ENCODE measurements around the gene HS6ST2.

HS6ST2 gene

GRCh38 chrX:132689612-132690563 is 268.5 kb downstream of the HS6ST2 start:
- no peak for DNase-seq (ENCODE audit: low read depth in 2 of 3, low spot score in 1 of 3)

- no peak for DNase-seq (ENCODE audit: low read depth in 2 of 3, low spot score in 1 of 3)
These were observed 273.2 kb downstream of the HS6ST2 start for GRCh38 chrX:132685276-132685675.

DNA sequence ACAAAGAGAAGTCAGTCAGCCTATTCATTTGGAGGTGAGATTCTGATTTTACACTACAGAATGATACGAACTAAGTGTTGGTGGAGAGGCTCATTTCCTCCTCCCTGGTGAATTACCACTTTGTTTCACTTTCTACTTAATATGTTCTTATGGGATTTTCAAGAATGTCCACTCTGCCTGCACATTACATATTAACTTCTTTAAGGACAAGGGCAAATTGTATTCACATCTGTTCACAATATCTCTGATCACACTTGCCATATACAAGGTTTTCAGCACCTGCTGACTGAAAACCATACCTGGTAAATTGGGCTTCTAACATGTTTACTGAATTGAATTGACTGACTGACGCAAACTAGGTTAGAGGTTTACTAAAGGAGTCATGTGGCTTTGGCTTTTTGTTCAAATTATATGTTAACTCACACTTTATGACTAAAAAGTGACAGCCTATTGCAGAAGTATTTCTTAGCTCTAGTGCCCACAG is 281.2 kb downstream of the HS6ST2 start:
- DNase-seq (ENCODE audit: low read depth in 2 of 3, low spot score in 1 of 3), result no peak

GRCh38 chrX:132676561-132677186 is 281.8 kb downstream of the HS6ST2 start:
- DNase-seq (ENCODE audit: low read depth in 2 of 3, low spot score in 1 of 3), result no peak

GRCh38 chrX:132676102-132676501 is 282.3 kb downstream of the HS6ST2 start:
- no peak for DNase-seq (ENCODE audit: low read depth in 2 of 3, low spot score in 1 of 3)

DNA sequence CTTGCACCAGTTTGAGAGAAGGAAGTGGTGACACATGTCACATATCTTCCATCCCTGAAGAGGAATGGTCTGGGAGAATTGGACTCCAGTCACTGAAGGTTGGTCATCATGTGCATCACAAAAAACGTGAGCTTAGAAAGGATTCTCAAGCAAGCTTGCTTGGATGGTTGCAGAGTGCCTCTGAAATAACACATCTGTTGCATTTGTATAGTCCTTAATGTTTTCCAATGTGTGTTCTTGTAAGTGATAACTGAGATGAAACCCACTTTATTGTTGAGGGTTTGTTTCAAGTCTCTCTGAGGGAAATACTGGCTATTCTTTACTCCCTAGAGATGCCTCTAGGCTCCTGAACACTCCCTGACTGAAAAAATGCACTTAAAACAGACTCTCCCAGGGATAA is 285.1 kb downstream of the HS6ST2 start:
- no peak for DNase-seq (ENCODE audit: low read depth in 2 of 3, low spot score in 1 of 3)

DNA sequence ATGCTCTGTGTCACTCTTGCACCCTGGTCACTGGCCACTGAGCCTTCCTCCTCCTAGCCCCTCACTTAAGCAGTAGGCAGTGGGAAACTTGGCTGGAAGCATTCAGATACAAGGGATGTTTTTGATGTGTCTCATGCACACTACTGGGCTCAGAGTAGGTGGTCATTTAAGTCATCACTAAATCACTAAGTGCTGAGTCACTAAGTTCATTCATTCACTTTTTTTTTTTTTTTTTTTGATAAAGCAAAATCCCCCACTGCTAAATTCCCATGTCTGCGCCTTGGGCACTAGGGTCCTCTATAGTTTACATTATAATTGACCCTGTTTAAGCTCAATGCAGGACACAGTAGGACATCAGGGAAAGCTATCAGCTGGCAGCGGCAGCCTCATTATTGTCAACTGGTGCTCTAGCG is 287.2 kb downstream of the HS6ST2 start:
- no peak for DNase-seq (ENCODE audit: low read depth in 2 of 3, low spot score in 1 of 3)

- no peak for DNase-seq (ENCODE audit: low read depth in 2 of 3, low spot score in 1 of 3)
These were observed 289.3 kb downstream of the HS6ST2 start for GRCh38 chrX:132669142-132669541.

- DNase-seq (ENCODE audit: low read depth in 2 of 3, low spot score in 1 of 3), result no peak
These were observed 290.3 kb downstream of the HS6ST2 start for GRCh38 chrX:132668178-132668577.

- no peak for DNase-seq (ENCODE audit: low read depth in 2 of 3, low spot score in 1 of 3)
These were observed 292.8 kb downstream of the HS6ST2 start for GRCh38 chrX:132665676-132666075.

DNA sequence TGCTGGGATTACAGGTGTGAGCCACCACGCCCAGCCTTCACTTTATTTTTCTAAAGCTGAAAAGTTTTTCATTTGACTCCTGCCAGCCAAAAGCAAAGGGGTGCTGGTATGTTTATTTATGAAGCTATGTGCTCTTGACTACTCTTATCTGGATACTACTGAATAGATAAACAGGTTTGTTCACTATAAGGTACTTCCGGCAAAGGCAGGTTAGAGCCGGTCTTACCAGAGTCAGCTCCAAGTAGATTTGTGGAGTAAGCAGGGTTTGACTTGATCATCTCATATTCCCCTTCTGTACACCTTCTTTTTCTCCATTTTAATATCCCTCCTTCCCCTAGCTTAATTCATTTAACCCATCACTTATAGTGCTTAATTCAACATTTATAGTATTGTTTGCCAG is 294.2 kb downstream of the HS6ST2 start:
- DNase-seq (ENCODE audit: low read depth in 2 of 3, low spot score in 1 of 3), result no peak

DNA sequence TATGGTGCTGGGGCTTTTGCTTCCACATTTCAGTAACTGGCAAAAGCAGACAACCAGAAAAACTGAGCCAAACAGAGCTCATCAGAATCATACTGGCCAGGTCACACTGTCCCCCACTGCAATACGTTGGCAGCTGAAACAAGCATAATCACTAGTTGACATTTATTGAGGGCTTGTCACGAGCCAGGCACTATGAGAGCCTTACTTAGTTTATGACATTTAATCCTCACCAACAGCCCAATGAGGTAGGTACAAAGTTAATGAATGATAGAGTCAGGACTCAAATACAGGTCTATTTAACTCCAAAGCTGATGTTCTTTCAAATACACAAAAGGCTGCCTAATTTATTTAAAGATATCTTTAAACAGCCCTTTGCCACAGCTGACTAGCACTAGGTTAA is 295.6 kb downstream of the HS6ST2 start:
- no peak for DNase-seq (ENCODE audit: low read depth in 2 of 3, low spot score in 1 of 3)

GRCh38 chrX:132657876-132658275 is 300.6 kb downstream of the HS6ST2 start:
- no peak for DNase-seq (ENCODE audit: low read depth in 2 of 3, low spot score in 1 of 3)

DNA sequence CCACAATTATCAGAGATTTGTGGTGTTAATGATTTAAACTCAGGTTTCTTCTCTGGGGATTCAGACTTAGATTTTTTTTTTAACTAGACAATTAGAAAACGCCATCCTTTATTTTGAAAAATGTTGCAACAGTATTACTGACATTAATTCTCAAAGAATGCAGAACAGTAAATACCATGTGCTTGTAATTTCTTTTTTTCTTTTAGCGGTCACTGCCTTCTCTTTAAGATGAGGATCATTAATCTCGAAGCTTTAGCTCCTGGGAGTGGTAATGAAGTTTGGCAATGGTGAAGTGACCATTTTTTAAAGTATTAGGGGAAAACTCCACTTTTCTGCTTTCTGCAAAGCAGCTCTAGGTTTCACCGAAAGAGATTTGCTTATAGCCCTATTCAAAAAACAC is 305.6 kb downstream of the HS6ST2 start:
- DNase-seq (ENCODE audit: low read depth in 2 of 3, low spot score in 1 of 3), result no peak

DNA sequence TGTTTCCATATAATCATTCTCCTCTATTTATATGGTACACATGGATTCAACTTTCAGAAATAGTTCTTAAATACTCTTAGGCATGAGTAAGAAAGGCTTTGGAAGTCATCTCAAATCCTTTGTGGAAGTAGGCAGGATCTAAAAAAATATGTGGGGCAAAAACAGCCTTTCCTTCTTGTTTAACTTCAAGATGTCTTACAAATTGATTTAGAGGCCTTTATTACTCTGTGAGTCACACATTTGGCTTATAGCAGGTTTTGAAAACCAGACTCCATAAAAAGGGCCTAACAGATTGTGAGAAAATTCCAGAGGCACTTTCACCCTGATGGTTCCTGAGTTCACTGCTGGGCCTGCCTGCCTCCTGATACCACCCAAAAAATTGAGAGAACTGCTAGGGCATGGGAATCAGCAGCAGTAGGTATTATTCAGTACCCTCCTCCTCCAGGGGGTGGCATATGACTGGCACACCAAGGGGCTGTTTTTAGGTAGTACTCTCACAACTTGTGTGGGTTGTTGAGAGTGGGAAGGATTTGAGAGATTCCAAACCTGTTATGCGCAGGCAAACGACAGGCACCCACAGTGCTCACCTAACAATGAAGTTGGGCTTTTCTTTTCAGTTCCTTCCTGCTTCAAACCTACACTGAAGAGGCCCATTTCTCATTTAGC is 306.9 kb downstream of the HS6ST2 start:
- no peak for DNase-seq (ENCODE audit: low read depth in 2 of 3, low spot score in 1 of 3)

GRCh38 chrX:132648895-132649294 is 309.5 kb downstream of the HS6ST2 start:
- DNase-seq (ENCODE audit: low read depth in 2 of 3, low spot score in 1 of 3), result no peak

- DNase-seq (ENCODE audit: low read depth in 2 of 3, low spot score in 1 of 3), result no peak
These were observed 319.0 kb downstream of the HS6ST2 start for GRCh38 chrX:132639446-132639845.

DNA sequence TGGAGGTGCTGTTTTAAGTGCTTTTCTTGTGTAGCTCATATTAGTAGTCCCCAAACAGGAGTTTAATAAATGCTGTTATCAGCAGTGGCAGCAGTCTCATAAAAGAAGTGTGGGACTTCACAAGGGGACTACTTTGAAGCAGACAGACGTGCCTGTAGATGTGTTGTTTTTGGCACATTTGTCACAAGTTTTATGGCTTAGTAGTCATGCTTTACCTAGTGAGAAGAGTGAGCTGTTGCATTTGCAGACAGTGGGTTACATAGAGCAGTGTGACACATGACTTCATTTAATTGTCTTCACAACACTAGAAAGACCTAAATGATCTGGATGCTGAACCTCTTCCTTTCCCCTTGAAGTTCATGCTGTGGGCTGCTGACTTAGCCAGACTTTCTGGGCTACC is 320.1 kb downstream of the HS6ST2 start:
- DNase-seq (ENCODE audit: low read depth in 2 of 3, low spot score in 1 of 3), result no peak

DNA sequence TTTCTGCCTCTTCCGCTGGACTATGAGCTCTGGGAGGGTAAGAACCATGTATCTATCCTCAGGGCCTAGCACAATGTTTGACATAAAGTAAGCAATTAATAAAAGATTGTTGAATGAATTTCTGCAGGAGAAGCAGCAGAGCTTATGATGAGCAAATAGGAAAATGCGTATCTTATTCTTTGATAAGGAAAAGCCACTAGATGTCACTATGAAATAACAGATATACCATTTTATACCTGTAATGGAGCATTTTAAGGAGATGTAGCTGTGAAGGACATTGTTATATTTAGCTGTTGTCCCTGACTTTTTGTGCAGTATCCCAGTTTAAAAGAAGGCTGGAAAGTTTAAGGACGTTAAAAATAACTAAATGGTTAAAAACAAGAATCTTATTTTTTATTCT is 322.3 kb downstream of the HS6ST2 start:
- no peak for DNase-seq (ENCODE audit: low read depth in 2 of 3, low spot score in 1 of 3)

DNA sequence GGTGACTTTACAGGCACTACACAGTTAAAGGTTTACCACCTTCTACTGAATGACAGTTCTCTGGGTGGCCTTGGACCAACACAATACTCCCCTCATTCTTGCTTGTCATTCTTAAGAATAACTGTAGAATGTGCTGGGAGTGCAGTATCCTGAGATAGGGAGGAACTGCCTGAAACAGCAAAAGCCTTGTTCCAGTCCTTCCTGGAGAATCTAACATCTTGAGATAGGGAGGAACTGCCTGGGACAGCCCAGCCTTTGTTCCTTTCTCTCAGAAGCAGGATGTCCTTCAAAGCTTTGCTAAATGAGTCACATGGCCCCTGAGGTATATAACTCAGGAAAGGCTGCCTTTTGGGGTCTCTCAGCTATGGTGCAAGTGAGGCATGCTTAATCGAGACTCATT is 323.9 kb downstream of the HS6ST2 start:
- no peak for DNase-seq (ENCODE audit: low read depth in 2 of 3, low spot score in 1 of 3)

GRCh38 chrX:132631579-132632232 is 326.7 kb downstream of the HS6ST2 start:
- DNase-seq (ENCODE audit: low read depth in 2 of 3, low spot score in 1 of 3), result no peak
